ENCODE measurements around the gene FGD6.

- TF ChIP-seq, protein P1, sequence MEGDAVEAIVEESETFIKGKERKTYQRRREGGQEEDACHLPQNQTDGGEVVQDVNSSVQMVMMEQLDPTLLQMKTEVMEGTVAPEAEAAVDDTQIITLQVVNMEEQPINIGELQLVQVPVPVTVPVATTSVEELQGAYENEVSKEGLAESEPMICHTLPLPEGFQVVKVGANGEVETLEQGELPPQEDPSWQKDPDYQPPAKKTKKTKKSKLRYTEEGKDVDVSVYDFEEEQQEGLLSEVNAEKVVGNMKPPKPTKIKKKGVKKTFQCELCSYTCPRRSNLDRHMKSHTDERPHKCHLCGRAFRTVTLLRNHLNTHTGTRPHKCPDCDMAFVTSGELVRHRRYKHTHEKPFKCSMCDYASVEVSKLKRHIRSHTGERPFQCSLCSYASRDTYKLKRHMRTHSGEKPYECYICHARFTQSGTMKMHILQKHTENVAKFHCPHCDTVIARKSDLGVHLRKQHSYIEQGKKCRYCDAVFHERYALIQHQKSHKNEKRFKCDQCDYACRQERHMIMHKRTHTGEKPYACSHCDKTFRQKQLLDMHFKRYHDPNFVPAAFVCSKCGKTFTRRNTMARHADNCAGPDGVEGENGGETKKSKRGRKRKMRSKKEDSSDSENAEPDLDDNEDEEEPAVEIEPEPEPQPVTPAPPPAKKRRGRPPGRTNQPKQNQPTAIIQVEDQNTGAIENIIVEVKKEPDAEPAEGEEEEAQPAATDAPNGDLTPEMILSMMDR (IDR thresholded peaks at IDR 0.05; ENCODE audit: poor library complexity): no peak
- no peak for TF ChIP-seq EZH2 (IDR thresholded peaks at IDR 0.05; ENCODE audit: borderline replicate concordance)
Measured at GRCh38 chr12:95202691-95203486, 14.4 kb downstream of the FGD6 start.
